HG03439 (cell line): Measurements from ENCODE around the gene SLC4A2.
"Not testable (repeated sequence)": the region's sequence is repeated elsewhere in the genome, so short reads cannot be mapped to it uniquely, and the experiment has no call there.

ENCODE experiments used
- ATAC-seq: cut with Tn5 transposase; IDR thresholded peaks from one replicate; pipeline ENCODE4 v1.9.1; 2021; ENCODE audit warnings: mild to moderate bottlenecking, moderate library complexity; ENCODE audit not compliant: unreplicated experiment

SLC4A2 gene

DNA sequence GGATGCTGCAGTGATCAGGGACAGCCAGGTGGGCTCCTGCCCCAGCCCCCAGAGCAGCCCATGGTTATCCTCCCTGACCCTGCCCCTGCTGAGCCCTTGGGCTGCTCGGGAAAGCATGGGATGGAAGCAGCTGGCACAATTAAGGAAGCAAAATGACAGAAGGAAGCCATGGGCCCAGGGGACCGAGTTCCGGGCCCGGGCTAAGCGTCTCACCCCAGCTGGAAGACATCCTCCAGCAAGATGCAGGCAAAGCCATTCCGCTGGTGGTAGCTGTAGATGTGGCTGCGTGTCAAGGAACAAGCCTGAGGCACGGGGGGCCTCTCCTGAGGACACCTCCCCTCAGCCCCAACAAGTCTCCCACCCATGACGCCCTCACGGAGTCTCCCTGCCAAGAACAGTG lies 36.2 kb upstream of the SLC4A2 start:
- no peak for ATAC-seq

- no peak for ATAC-seq
These were observed 34.8 kb upstream of the SLC4A2 start, which contains the start of gene ATG9B for GRCh38 chr7:151024435-151025056. Gene ATG9B (minus strand): TSS chr7:151024494. CDS start chr7:151024423, 71 bp downstream.

DNA sequence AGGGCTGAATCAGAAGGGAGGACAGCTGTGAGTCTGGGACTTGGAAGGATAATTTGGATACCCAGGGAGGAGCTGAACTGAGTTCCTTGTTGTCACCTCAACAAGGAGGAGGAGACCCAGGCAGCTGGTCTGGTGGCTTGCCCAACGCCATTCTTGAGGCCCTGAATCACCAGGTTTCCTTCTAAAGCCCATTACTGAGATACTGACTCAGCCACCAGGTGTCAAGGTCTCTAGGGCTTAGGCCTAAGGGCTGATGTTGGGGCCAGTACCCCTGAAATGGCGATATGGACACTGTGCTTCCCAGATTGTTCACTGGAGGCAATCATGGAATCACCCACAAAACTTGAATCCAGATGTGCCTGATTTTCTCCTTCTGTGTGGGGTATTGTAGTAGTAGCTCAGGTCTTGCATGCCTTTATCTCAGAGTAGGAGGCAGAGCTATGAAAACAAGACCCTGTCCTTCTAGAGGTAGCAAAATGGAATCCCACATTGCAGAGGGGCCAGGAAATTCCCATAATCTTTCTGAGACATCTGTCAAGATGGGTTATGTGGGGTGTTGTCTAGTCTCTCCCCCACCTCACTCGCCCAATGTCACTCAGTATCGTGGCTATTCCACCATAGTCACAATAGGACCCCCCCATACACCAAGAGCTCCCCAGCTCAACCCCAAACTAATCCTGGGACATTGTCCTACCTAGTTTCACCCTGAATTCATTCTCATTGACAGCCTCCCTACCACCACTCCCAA lies 33.3 kb upstream of the SLC4A2 start:
- ATAC-seq: no peak

- ATAC-seq: not testable (repeated sequence)
These were observed 32.3 kb upstream of the SLC4A2 start for GRCh38 chr7:151026771-151027727.

DNA sequence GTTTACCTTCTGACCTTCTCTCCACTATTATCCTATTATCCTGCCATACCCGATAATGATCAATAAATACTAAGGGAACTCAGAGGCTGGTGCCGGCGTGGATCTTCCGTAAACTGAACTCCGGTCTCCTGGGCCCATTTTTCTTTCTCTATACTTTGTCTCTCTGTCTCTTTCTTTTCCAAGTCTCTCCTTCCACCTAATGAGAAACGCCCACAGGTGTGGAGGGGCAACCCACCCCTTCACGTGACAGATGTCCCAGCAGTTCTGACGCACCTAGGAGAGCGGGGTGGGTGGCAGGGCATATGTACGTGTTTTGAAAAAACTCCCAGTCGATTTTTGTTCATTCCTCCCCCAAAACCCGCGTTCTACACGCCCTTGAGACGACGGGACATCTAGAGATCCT lies 31.7 kb upstream of the SLC4A2 start:
- not testable (repeated sequence) for ATAC-seq

DNA sequence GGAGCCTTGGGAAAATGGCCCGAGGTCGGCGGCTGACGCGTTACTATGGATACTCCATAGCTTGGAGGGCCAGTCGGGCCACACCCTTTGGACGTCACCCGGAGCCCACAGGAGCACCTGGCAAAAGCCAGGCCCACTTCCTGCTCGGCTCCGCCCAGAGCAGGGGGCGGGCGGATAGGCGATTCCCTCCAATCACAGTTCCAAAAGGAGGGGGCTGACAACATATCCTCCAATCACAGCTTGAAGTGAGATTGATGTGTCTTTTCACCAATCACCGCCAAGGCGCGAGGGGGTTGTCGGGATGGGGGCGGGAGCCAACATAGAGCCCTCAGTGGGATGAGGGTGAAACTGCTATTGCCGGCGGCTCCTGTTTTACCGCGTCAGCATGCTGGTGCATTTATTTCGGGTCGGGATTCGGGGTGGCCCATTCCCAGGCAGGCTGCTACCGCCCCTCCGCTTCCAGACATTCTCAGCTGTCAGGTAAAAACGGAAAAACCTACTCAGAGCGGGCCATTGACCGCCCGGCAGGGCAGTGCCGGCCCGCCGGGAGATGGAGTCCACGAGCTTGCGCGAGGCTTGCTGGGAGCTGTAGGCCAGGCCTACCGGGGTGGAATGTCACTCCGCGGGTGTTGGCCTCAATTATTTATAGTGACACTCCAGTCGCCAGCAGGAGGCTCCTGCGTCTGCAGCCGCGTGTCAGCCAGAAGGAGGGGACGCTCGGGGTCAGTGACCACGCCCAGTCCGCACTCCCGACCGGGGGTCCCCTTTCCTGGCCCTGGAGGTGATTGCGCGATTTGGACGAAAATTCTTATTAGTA lies 31.1 kb upstream of the SLC4A2 start, which contains the start of gene ABCB8:
TSS of gene ABCB8 (plus strand) at position 320 of the 817 bp plus-strand sequence. CDS start at position 386, 66 bp downstream.
- ATAC-seq: peak; percentile 95

- no peak for ATAC-seq
These were observed 30.4 kb upstream of the SLC4A2 start for GRCh38 chr7:151028948-151029501.

GRCh38 chr7:151031011-151031410 lies 28.4 kb upstream of the SLC4A2 start:
- no peak for ATAC-seq

- ATAC-seq: no peak
These were observed 26.2 kb upstream of the SLC4A2 start for GRCh38 chr7:151032936-151033863.

GRCh38 chr7:151033864-151034249 lies 25.5 kb upstream of the SLC4A2 start:
- no peak for ATAC-seq

DNA sequence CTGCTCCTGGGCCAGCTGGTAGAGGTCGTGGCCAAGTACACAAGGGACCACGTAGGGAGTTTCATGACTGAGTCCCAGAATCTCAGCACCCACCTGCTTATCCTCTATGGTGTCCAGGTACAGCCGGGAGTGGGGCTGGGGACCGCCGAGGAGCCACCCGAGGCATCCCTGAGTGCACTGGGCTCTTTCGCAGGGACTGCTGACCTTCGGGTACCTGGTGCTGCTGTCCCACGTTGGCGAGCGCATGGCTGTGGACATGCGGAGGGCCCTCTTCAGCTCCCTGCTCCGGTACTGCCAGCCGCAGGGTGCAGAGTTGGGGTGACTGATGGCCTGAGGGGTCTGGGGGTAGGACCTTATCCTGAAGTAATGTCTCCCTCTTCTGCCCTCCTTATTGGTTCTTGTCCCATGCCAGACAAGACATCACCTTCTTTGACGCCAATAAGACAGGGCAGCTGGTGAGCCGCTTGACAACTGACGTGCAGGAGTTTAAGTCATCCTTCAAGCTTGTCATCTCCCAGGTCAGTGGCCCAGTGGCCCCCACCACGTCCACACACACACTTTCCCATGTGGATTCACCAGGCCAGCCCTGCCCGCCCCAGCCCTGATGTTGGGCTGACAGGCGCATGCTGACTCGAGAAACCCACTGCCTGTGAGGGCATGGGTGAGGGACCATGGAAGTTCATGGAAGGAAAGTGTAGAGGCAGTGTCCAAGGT lies 24.9 kb upstream of the SLC4A2 start:
- ATAC-seq: no peak

DNA sequence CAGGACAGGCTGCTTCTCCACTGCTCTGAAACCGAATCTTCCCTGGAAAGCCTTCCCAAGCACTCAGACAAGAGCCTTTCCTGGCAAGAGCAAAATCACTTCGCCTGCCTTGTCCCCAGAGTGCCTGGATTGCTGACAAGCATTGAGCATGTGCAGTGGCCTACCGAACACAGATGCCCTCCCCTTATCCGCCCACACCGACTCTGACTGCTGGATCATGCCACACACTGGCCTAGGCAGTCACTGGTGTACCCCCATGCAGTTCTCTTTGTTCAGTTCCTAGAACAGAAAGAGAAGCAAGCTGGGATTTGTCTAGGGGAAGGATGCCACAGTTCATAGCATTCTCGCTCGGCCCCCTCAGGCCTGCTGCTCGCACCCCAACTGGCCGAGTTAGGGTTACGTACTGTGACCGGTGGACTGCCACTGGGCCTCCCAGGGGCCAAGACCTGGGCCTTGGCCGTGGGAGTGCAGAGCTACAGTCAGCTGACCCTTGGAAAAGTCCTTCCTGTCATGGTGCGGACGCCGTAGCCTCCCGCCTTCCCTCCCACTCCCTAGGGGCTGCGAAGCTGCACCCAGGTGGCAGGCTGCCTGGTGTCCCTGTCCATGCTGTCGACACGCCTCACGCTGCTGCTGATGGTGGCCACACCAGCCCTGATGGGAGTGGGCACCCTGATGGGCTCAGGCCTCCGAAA lies 24.2 kb upstream of the SLC4A2 start:
- no peak for ATAC-seq

GRCh38 chr7:151035902-151036301 lies 23.5 kb upstream of the SLC4A2 start:
- no peak for ATAC-seq

DNA sequence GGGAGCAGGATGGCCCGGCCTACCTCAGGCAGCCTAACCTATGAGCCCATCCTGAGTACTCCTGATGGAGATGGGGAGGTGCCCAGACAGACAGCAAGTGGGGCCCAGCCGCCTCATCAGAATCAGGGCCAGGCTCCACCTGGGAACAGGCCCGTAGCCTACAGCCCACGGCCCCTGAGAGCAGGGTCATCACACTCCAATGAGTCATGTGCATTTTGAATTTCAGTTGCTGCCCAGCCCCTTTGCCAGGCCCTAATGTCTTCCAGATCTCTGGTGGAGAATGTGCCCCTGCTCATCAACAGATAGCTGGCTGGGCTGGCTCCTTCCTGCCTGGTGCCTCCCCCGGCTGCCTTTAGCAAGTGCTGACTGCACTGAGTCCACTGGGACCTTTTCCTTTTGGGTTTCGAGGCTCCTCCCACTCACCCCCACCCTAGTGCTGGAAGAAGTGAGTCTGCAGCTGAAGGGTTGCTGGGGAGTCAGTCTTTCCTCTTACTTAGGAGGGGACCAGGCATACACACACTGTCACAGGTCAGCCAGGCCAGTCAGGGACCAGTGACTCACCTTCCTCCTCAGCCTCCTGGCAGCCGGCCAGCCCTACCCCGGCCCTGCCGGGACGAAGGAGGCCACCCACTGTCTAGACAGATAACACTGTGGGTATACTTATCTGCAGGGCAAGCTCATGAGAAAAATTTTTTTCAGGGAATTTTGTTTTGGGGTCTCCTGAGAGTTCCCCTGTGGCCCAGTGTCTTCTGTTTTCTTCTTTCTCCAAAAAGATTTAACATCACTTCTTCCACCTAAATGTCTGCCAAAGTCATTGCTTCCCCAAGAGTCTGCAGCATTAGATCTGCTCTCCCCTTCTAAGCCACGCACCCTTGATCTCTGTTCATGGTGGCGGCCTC lies 20.2 kb upstream of the SLC4A2 start:
- no peak for ATAC-seq

GRCh38 chr7:151039850-151040548 lies 19.4 kb upstream of the SLC4A2 start:
- ATAC-seq: no peak
